ENCODE data around the gene MYL4. TPM values are rescaled to one million over a fixed set of nuclear protein-coding genes. Genes with fewer than 3 reads are reported as not detected.

Gene MYL4
- total and polyA plus RNA-seq, 2 of the 8 experiments (the other 6 are each of a cell fraction or from before 2014, with no cell fraction given) = 0.12 TPM; not detected in 1

- no peaks in the 10 kb centered on the region for H3K79me2 ChIP-seq (ENCODE audit: control insufficient read depth in 1 of 2, insufficient read depth in 2 of 2, low read length in 2 of 2)
- no peak overlapping the region for H3K9ac ChIP-seq (replicated peaks in 1 of 4; ENCODE audit: extremely low read depth in 1 of 4, low read depth in 3 of 4, low read length in 3 of 4)
- no peak overlapping the region for H3K4me3 ChIP-seq (ENCODE audit: extremely low read depth in 1 of 4, insufficient read depth in 2 of 4, low read depth in 3 of 4, low read length in 4 of 4)
- 68% methylated on average over 7 of the region's 7 CpGs; no CpG with 5 or more reads in 1 of the 2 experiments for WGBS, 2 experiments (ENCODE audit: extremely low coverage in 1 of 2, insufficient coverage in 1 of 2, insufficient read length in 1 of 2, insufficient replicate concordance in 2 of 2, low coverage in 1 of 2, low lambda C conversion rate in 2 of 2, missing lambda C conversion rate in 1 of 2)
- peaks cover 0 to 10% of the 10 kb centered on the region in 2 experiments; a peak in 2 of 4 replicates for H3K9me3 ChIP-seq (ENCODE audit: insufficient read depth in 2 of 2, low read depth in 1 of 2, low read length in 1 of 2)
- no peak overlapping the region; the same call in 1 of the 2 replicates for H2AFZ ChIP-seq (ENCODE audit: low read length)
- no peak overlapping the region for H3K56ac ChIP-seq (replicated peaks; ENCODE audit: insufficient read length, low read depth, low read length)
- peak overlapping the region; percentile 17 to 24; a peak in 2 of 4 replicates for H3K4me2 ChIP-seq (ENCODE audit: insufficient read depth in 1 of 2, low read depth in 2 of 2, low read length in 2 of 2)
- no peak overlapping the region for H3K14ac ChIP-seq (ENCODE audit: insufficient read length)
- no peaks in the 10 kb centered on the region for H3K36me3 ChIP-seq (ENCODE audit: control insufficient read depth in 2 of 4, insufficient read depth in 4 of 4, low read length in 3 of 4)
- H2AK5ac ChIP-seq (ENCODE audit: low read depth, low read length) = no peak overlapping the region
- ChIA-PET CTCF (ENCODE audit: partially characterized antibody) (interaction anchor here (0.6 to 4.2 kb wide), 6 partner anchors 9 to 397 kb away, joined by 3 to 24 read pairs (median 4); partner anchors contain the start of gene MYL4), POLR2A (ENCODE audit: partially characterized antibody) (interaction anchor here (0.8 kb wide), 1 partner anchor 103 kb away, joined by 4 read pairs; the partner anchor contains the start of gene EFCAB13)
- H2BK15ac ChIP-seq (ENCODE audit: low read length) = no peak overlapping the region
- H3K23ac ChIP-seq (ENCODE audit: insufficient read length) = no peak overlapping the region
- H3K27ac ChIP-seq (ENCODE audit: low read depth, low read length) = no peak overlapping the region
- FAIRE-seq = no peak
- no peak overlapping the region for H3K4ac ChIP-seq (replicated peaks; ENCODE audit: insufficient read length, low read depth, low read length)
- DNase-seq (ENCODE audit: low read depth in 1 of 2, low spot score in 2 of 2) = no peak
- peaks cover 0 to 7% (median 4%) of the 10 kb centered on the region in 4 experiments; a peak in 6 of 7 replicates for H3K4me1 ChIP-seq (replicated peaks in 1 of 4; ENCODE audit: control insufficient read depth in 3 of 4, insufficient read depth in 4 of 4, low read length in 3 of 4)
- no peak overlapping the region for H2BK5ac ChIP-seq (ENCODE audit: low read depth, low read length)
- no peak overlapping the region for H2BK20ac ChIP-seq (ENCODE audit: low read length)
- H2BK12ac ChIP-seq (ENCODE audit: low read depth, low read length) = no peak overlapping the region
- H3K18ac ChIP-seq (ENCODE audit: extremely low read depth, low read length) = no peak overlapping the region
- no peaks in the 10 kb centered on the region for H4K20me1 ChIP-seq (replicated peaks in 1 of 2; ENCODE audit: control insufficient read depth in 1 of 2, insufficient read depth in 2 of 2, low read length in 2 of 2)
- no peak overlapping the region for H4K91ac ChIP-seq (replicated peaks; ENCODE audit: insufficient read length, low read length)
- no peaks in the 10 kb centered on the region for H3K27me3 ChIP-seq (replicated peaks in 1 of 4; ENCODE audit: control insufficient read depth in 3 of 4, extremely low read depth in 1 of 4, insufficient read depth in 3 of 4, low read length in 3 of 4)
- H3K79me1 ChIP-seq (ENCODE audit: low read depth, low read length) = no peaks in the 10 kb centered on the region
- no peaks in the 10 kb centered on the region for H3K23me2 ChIP-seq (ENCODE audit: low read depth, low read length)
- no peak overlapping the region for H4K5ac ChIP-seq (ENCODE audit: insufficient read length, low read depth, low read length)
- H4K8ac ChIP-seq (ENCODE audit: extremely low read depth, insufficient read depth, low read length) = no peak overlapping the region
- no peak overlapping the region for H2BK120ac ChIP-seq (replicated peaks; ENCODE audit: low read depth, low read length)
- TF ChIP-seq ATF3 (IDR thresholded peaks at IDR 0.05; ENCODE audit: insufficient read depth, low read depth, low read length) (no peak), POU5F1 (IDR thresholded peaks at IDR 0.05; ENCODE audit: low read depth, low read length) (no peak), EZH2 (IDR thresholded peaks at IDR 0.05; ENCODE audit: low read depth, low read length, severe bottlenecking) (no peak), HDAC6 (IDR thresholded peaks at IDR 0.05; ENCODE audit: low read depth, low read length) (no peak), JUND (IDR thresholded peaks at IDR 0.05; ENCODE audit: low read length) (no peak), SP1 (IDR thresholded peaks at IDR 0.05; ENCODE audit: low read depth, low read length) (no peak), POLR2A (IDR thresholded peaks at IDR 0.05; ENCODE audit: control extremely low read depth in 1 of 2, low read depth in 2 of 2, low read length in 2 of 2) (no peak), RFX5 (IDR thresholded peaks at IDR 0.05; ENCODE audit: borderline replicate concordance, low read depth, low read length) (no peak), SIRT6 (IDR thresholded peaks at IDR 0.05; ENCODE audit: low read length) (no peak), NRF1 (IDR thresholded peaks at IDR 0.05; ENCODE audit: low read depth, low read length) (no peak), GABPA (IDR thresholded peaks at IDR 0.05; ENCODE audit: borderline replicate concordance, insufficient read depth, low read length) (no peak)
Measured at GRCh38 chr17:47220531-47220999, 11.4 kb downstream of the MYL4 start.
